K562 (cell line): ENCODE results near the gene PCDHGB1. TPM values are rescaled to one million over a fixed set of nuclear protein-coding genes. Genes with fewer than 3 reads are reported as not detected.

Experiments used
- E2F8 ChIP-seq: fragments of 450-650 bp; IDR thresholded peaks from 2 replicates; pipeline ENCODE4 v1.7.1; 2018; ENCODE audit warnings: mild to moderate bottlenecking, low read depth; ENCODE audit not compliant: partially characterized antibody
- ETV1 ChIP-seq: fragments of 450-650 bp; conservative IDR thresholded peaks from 2 replicates; pipeline ENCODE4 v1.6.1; 2016; ENCODE audit warnings: missing genetic modification characterization, control low read depth, low read depth, missing compliant biosample characterization
- GTF2B ChIP-seq: IDR thresholded peaks from 2 replicates; pipeline ENCODE4 v1.6.1; 2011; ENCODE audit not compliant: insufficient read length; ENCODE audit errors: extremely low read depth
- HDGF ChIP-seq: fragments of 450-650 bp; IDR thresholded peaks from 2 replicates; pipeline ENCODE4 v1.6.1; 2016
- HLTF ChIP-seq: fragments of 450-650 bp; IDR thresholded peaks from 2 replicates; pipeline ENCODE4 v1.6.1; 2016
- MITF ChIP-seq: IDR thresholded peaks from 2 replicates; pipeline ENCODE4 v1.6.1; 2014; ENCODE audit warnings: antibody characterized with exemption
- PATZ1 ChIP-seq: fragments of 250-450 bp; sonication (Bioruptor Pico); IDR thresholded peaks from 2 replicates; pipeline ENCODE4 v1.5.0; 2020; ENCODE audit warnings: mild to moderate bottlenecking, borderline replicate concordance
- PPARD ChIP-seq: fragments of 250-450 bp; sonication (Bioruptor Pico); IDR thresholded peaks from 2 replicates; pipeline ENCODE4 v1.8.0; 2022; ENCODE audit warnings: inconsistent platforms, mild to moderate bottlenecking, moderate library complexity
- RBFOX2 ChIP-seq: fragments of 200-400 bp; formaldehyde crosslinking; IDR thresholded peaks from 2 replicates; pipeline ENCODE4 v1.6.1; 2017; ENCODE audit warnings: low read depth, mild to moderate bottlenecking, low read length, moderate library complexity
- RCOR1 ChIP-seq, 2 experiments: IDR thresholded peaks; 2 replicates each; pipeline ENCODE4 v1.6.1; 2012; ENCODE audit warnings: low read depth in 2 of 2, low read length in 2 of 2, borderline replicate concordance in 1 of 2, improper control_type of control experiment in 1 of 2
- SAFB2 ChIP-seq: fragments of 200-400 bp; formaldehyde crosslinking; IDR thresholded peaks from 2 replicates; pipeline ENCODE4 v1.6.1; 2018; ENCODE audit warnings: borderline replicate concordance, low read length, low read depth, moderate library complexity; ENCODE audit not compliant: severe bottlenecking
- TCF7 ChIP-seq: sonication (generic); IDR thresholded peaks from 2 replicates; pipeline ENCODE4 v1.6.1; 2016; ENCODE audit warnings: antibody characterized with exemption, borderline replicate concordance
- XRCC4 ChIP-seq: IDR thresholded peaks from one replicate; pipeline ENCODE4 v1.6.1; 2011; ENCODE audit not compliant: insufficient read depth, insufficient read length; ENCODE audit errors: extremely low read depth
- ZBTB5 ChIP-seq: fragments of 450-650 bp; IDR thresholded peaks from 2 replicates; pipeline ENCODE4 v1.6.1; 2017; ENCODE audit warnings: antibody characterized with exemption
- ZNF175 ChIP-seq: fragments of 200-800 bp; sonication (Bioruptor generic); IDR thresholded peaks from 2 replicates; pipeline ENCODE4 v1.6.1; 2016; ENCODE audit warnings: low read depth, mild to moderate bottlenecking, missing genetic modification characterization, missing compliant biosample characterization
- polyA plus RNA-seq, 8 experiments: library from polyadenylated mRNA; depleted of rRNA in 4 of 8; stranded (reverse) in 5 of 8; unstranded in 3 of 8; fragments of >200 nt; fragmentation: Nextera tagmentation in 2 of 8; fragmentation: Illumina TruSeq in 1 of 8; extraction: Ambion mirVana in 2 of 8; extraction: Trizol in 1 of 8; gene quantifications; 2 replicates each; pipeline versions ENCODE4 v1.2.1 to v1.2.3, GENCODE V29; 2011 to 2014; ENCODE audit warnings: inconsistent platforms in 1 of 8, missing spikeins in 1 of 8
- total RNA-seq, 7 experiments: library from RNA; depleted of rRNA in 6 of 7; stranded (reverse); fragments of >200 nt in 6 of 7; fragmentation: Illumina TruSeq in 2 of 7; extraction: Trizol in 2 of 7; gene quantifications; 2 replicates each; pipeline versions ENCODE4 v1.2.1 to v1.2.3, GENCODE V29; 2011 to 2021; ENCODE audit warnings: low replicate concordance in 1 of 7

PCDHGB1 gene
- total and polyA plus RNA-seq, 9 of the 15 experiments (the other 6 are each of a cell fraction or from before 2014, with no cell fraction given): 0.06 to 0.20 (median 0.07) TPM; not detected in 2

GRCh38 chr5:141320225-141321169, 29.4 kb upstream of the PCDHGB1 start, which contains the start of gene TAF7 (continued):
- TF ChIP-seq RCOR1 (IDR thresholded peaks at IDR 0.05; ENCODE audit: borderline replicate concordance in 1 of 2, low read depth in 2 of 2, low read length in 2 of 2) (peak in 1 of 2 experiments; percentile 17; a peak in 1 of 4 replicates), XRCC4 (no peak), E2F8 (peak; percentile 21), GTF2B (no peak), HDGF (no peak), ZNF175 (CRISPR knock-in tag) (no peak), MITF (no peak), ETV1 (tag) (peak; percentile 72; the same call in 1 of the 2 replicates), SAFB2 (no peak), PATZ1 (CRISPR knock-in tag) (0 out of 2 replicates have a peak, but pooled peaks have one; percentile 55), PPARD (CRISPR knock-in tag) (no peak), TCF7 (no peak), ZBTB5 (no peak), RBFOX2 (peak; percentile 100), HLTF (peak; percentile 67; the same call in 1 of the 2 replicates)
